Measurements from ENCODE around the gene STX1B. TPM values are rescaled to one million over a fixed set of nuclear protein-coding genes. Genes with fewer than 3 reads are reported as not detected.
"Not testable (repeated sequence)": the region's sequence is repeated elsewhere in the genome, so short reads cannot be mapped to it uniquely, and the experiment has no call there.

The STX1B gene
- polyA plus RNA-seq, 1 experiment: 1.5 TPM

GRCh38 chr16:31023252-31023602 lies 12.8 kb upstream of the STX1B start:
- no peak for TF ChIP-seq CTCF (IDR thresholded peaks at IDR 0.05; ENCODE audit: insufficient read depth, low read depth, low read length)
- Histone ChIP-seq H3K27me3 (ENCODE audit: control insufficient read depth, insufficient read depth, low read length) (no peaks in the 10 kb centered on the region), H3K36me3 (ENCODE audit: control insufficient read depth, insufficient read depth, low read length) (no peaks in the 10 kb centered on the region), H3K4me3 (ENCODE audit: low read depth, low read length) (no peak overlapping the region)
- DNase-seq (ENCODE audit: low read depth): no peak
- ChIA-PET POLR2A (interaction anchor here (0.6 kb wide), 1 partner anchor 864 kb away, joined by 3 read pairs; no protein-coding TSS in a partner anchor), CTCF (no interaction called here)

GRCh38 chr16:31022544-31023251 lies 12.3 kb upstream of the STX1B start:
- ChIA-PET POLR2A (no interaction called here), CTCF (no interaction called here)
- no peak for TF ChIP-seq CTCF (IDR thresholded peaks at IDR 0.05; ENCODE audit: insufficient read depth, low read depth, low read length)

GRCh38 chr16:31020536-31020935 lies 10.1 kb upstream of the STX1B start:
- Histone ChIP-seq H3K27me3 (ENCODE audit: control insufficient read depth, insufficient read depth, low read length) (no peaks in the 10 kb centered on the region), H3K4me3 (ENCODE audit: low read depth, low read length) (no peak overlapping the region), H3K36me3 (ENCODE audit: control insufficient read depth, insufficient read depth, low read length) (no peaks in the 10 kb centered on the region)
- CTCF ChIA-PET: no interaction called here
- no peak for DNase-seq (ENCODE audit: low read depth)
- POLR2A ChIA-PET: no interaction called here
- TF ChIP-seq CTCF (IDR thresholded peaks at IDR 0.05; ENCODE audit: insufficient read depth, low read depth, low read length): no peak

More at GRCh38 chr16:31022544-31023251, 12.3 kb upstream of the STX1B start:
- H3K4me3 ChIP-seq (ENCODE audit: low read depth, low read length): no peak overlapping the region
- no peaks in the 10 kb centered on the region for H3K27me3 ChIP-seq (ENCODE audit: control insufficient read depth, insufficient read depth, low read length)
- DNase-seq (ENCODE audit: low read depth): no peak
- no peaks in the 10 kb centered on the region for H3K36me3 ChIP-seq (ENCODE audit: control insufficient read depth, insufficient read depth, low read length)

- CTCF ChIA-PET: interaction anchor here (0.5 kb wide), 1 partner anchor 89 kb away, joined by 3 read pairs; no protein-coding TSS in a partner anchor
- H3K36me3 ChIP-seq (ENCODE audit: control insufficient read depth, insufficient read depth, low read length); H3K27me3 ChIP-seq (ENCODE audit: control insufficient read depth, insufficient read depth, low read length); H3K4me3 ChIP-seq (ENCODE audit: low read depth, low read length); DNase-seq (ENCODE audit: low read depth); POLR2A ChIA-PET: not testable (repeated sequence)
Observed at GRCh38 chr16:31017756-31018155, 7.3 kb upstream of the STX1B start.

- no peak for DNase-seq (ENCODE audit: low read depth)
- Histone ChIP-seq H3K36me3 (ENCODE audit: control insufficient read depth, insufficient read depth, low read length) (no peaks in the 10 kb centered on the region), H3K27me3 (ENCODE audit: control insufficient read depth, insufficient read depth, low read length) (0 out of 2 replicates have a peak, but pooled peaks cover 2% of the 10 kb centered on the region), H3K4me3 (ENCODE audit: low read depth, low read length) (no peak overlapping the region)
- ChIA-PET POLR2A (no interaction called here), CTCF (interaction anchor here (0.6 to 1.1 kb wide), 3 partner anchors 13 to 43 kb away, joined by 3 to 4 read pairs (median 3); no protein-coding TSS in a partner anchor)
- TF ChIP-seq CTCF (IDR thresholded peaks at IDR 0.05; ENCODE audit: insufficient read depth, low read depth, low read length): no peak
Observed at GRCh38 chr16:31016018-31016417, 5.6 kb upstream of the STX1B start.

GRCh38 chr16:31013292-31013691 lies 2.9 kb upstream of the STX1B start:
- POLR2A ChIA-PET; H3K27me3 ChIP-seq (ENCODE audit: control insufficient read depth, insufficient read depth, low read length); CTCF ChIA-PET: not testable (repeated sequence)

GRCh38 chr16:31011815-31012214 lies 1.4 kb upstream of the STX1B start:
- H3K4me3 ChIP-seq (ENCODE audit: low read depth, low read length); DNase-seq (ENCODE audit: low read depth); CTCF ChIA-PET; POLR2A ChIA-PET; H3K27me3 ChIP-seq (ENCODE audit: control insufficient read depth, insufficient read depth, low read length); H3K36me3 ChIP-seq (ENCODE audit: control insufficient read depth, insufficient read depth, low read length): not testable (repeated sequence)

More at GRCh38 chr16:31013292-31013691, 2.9 kb upstream of the STX1B start:
- H3K4me3 ChIP-seq (ENCODE audit: low read depth, low read length); DNase-seq (ENCODE audit: low read depth); H3K36me3 ChIP-seq (ENCODE audit: control insufficient read depth, insufficient read depth, low read length): not testable (repeated sequence)
